IMR-90 (cell line): ENCODE data around the gene KCNJ2.

ENCODE experiments used
- POLR2A ChIP-seq: IDR thresholded peaks from 2 replicates; pipeline ENCODE4 v1.6.1; 2012; ENCODE audit warnings: mild to moderate bottlenecking, low read depth, low read length
- RFX5 ChIP-seq: IDR thresholded peaks from 2 replicates; pipeline ENCODE4 v1.8.0; 2012; ENCODE audit warnings: low read depth, mild to moderate bottlenecking, low read length, moderate library complexity
- TF ChIP-seq, protein P1 (sequence below): conservative IDR thresholded peaks from 2 replicates; pipeline ENCODE4 v1.5.1; 2012; ENCODE audit warnings: mild to moderate bottlenecking, low read depth, low read length, improper control_type of control experiment
- TF ChIP-seq, protein P2 (sequence below): fragments of 150-350 bp; IDR thresholded peaks from 2 replicates; pipeline ENCODE4 v1.6.1; 2016; ENCODE audit warnings: low read depth, mild to moderate bottlenecking, low read length, moderate library complexity, borderline replicate concordance
- TF ChIP-seq, protein P3 (sequence below): fragments of 150-350 bp; IDR thresholded peaks from 2 replicates; pipeline ENCODE4 v1.6.1; 2017; ENCODE audit warnings: mild to moderate bottlenecking, antibody characterized with exemption, low read length, low read depth

DNA sequence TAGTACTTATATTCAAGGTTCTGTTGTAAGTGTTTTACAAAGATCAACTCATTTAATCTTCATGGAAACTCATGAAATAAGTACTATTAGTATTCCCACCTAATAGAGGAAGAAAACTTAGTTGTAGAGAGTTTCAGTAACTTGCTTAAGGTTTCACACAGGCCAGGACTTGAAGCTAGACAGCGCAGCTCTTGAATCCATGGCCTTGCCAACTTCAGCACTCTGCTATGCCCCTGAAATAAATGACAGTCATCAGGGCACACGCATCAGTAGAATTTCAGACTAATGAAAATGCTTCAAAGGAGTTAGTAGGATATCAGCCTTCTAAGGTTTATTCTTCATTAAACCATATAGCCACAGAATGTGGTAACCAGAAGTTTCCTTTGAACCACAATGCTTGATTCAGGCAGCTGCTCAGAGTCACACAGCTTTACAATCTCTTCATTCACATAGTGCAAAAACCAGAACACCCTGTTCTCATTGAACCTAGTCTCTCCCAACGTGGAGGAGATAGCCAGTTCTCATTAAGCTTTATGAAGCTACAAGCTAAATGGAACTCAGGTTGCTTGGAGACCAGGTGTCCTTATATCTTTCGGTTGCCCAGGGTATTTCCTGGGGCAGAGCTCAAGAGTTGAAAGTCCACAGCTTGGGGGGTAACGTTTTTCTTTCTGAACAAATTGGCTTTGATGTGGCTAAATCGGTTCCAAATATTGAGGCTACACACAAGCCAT lies 39.7 kb downstream of the KCNJ2 start:
- TF ChIP-seq, protein P1, sequence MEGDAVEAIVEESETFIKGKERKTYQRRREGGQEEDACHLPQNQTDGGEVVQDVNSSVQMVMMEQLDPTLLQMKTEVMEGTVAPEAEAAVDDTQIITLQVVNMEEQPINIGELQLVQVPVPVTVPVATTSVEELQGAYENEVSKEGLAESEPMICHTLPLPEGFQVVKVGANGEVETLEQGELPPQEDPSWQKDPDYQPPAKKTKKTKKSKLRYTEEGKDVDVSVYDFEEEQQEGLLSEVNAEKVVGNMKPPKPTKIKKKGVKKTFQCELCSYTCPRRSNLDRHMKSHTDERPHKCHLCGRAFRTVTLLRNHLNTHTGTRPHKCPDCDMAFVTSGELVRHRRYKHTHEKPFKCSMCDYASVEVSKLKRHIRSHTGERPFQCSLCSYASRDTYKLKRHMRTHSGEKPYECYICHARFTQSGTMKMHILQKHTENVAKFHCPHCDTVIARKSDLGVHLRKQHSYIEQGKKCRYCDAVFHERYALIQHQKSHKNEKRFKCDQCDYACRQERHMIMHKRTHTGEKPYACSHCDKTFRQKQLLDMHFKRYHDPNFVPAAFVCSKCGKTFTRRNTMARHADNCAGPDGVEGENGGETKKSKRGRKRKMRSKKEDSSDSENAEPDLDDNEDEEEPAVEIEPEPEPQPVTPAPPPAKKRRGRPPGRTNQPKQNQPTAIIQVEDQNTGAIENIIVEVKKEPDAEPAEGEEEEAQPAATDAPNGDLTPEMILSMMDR: no peak
- TF ChIP-seq POLR2A (no peak), RFX5 (no peak)
- TF ChIP-seq, protein P2, sequence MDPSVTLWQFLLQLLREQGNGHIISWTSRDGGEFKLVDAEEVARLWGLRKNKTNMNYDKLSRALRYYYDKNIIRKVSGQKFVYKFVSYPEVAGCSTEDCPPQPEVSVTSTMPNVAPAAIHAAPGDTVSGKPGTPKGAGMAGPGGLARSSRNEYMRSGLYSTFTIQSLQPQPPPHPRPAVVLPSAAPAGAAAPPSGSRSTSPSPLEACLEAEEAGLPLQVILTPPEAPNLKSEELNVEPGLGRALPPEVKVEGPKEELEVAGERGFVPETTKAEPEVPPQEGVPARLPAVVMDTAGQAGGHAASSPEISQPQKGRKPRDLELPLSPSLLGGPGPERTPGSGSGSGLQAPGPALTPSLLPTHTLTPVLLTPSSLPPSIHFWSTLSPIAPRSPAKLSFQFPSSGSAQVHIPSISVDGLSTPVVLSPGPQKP: no peak
- TF ChIP-seq, protein P3, sequence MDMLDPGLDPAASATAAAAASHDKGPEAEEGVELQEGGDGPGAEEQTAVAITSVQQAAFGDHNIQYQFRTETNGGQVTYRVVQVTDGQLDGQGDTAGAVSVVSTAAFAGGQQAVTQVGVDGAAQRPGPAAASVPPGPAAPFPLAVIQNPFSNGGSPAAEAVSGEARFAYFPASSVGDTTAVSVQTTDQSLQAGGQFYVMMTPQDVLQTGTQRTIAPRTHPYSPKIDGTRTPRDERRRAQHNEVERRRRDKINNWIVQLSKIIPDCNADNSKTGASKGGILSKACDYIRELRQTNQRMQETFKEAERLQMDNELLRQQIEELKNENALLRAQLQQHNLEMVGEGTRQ: no peak
